HPDE6-E6E7 (cell line): ENCODE results near the gene SGCD.

Source experiments
- DNase-seq: peaks from one replicate; pipeline ENCODE4 v3.0.0; 2011; ENCODE audit warnings: missing footprints; ENCODE audit errors: extremely low spot score

Gene SGCD

DNA sequence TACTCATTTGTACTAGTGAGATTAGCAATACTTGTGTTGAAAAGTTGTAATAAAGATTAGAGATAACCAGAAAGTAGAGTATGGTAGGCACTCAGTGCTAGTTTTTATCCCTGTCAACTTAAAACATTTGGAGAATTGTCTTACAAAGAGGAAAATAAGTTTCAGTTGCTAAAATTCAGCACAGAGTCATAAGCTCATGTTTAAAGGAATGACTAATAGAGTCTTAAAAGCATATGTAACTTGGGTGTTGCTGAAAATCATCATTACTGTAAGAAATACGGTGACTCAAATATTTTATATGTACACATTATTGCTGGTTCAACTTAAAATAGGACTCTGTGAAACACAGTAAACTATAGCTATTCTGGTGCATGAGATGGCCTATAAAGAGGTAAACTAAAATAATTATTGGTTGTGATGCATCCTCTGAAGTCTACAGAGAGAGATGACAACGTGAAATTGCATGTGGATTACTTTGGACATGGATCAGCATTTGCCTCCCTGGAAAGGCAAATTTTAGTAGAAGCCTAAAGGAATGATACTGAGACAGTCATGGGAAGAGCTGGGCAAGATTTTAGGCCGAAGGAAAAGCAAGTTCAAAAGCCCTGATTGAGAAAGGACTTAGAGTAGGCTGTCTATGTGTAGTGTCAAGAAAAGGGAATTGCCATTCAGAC, 34.6 kb downstream of the SGCD start:
- DNase-seq = no peak

- DNase-seq = no peak
Observed at GRCh38 chr5:156363861-156364260, 36.9 kb downstream of the SGCD start.

GRCh38 chr5:156366521-156366920, 39.6 kb downstream of the SGCD start:
- no peak for DNase-seq

- DNase-seq = no peak
Observed at GRCh38 chr5:156367597-156367996, 40.6 kb downstream of the SGCD start.

DNA sequence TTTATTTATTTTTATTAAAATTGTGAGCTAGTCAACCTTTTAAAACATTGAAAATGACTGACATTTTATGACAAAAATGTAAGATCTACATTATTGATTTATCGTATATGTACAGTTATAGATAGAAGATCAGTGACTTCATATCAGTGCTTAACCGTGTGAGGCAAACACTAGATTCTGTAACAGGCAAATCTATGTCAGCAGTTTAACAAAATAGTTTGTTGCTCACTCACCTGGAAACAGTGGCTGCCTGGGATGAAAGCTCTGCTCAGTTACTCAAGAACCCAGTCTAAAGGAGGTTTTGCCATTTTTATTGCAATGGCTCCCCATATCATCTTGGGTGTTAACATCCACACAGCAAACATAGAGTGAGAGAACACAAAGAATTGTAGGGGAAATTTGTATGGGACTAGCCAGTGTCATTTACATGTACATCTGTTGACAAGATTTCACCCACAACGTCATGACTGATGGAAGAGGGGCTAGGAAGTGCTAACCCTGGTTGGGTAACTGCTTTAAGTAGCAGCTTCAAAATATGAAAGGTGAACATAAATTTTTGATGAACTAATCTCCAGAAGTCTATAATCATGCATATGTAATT, 49.0 kb downstream of the SGCD start:
- no peak for DNase-seq

- DNase-seq = no peak
Observed at GRCh38 chr5:156376751-156377150, 49.8 kb downstream of the SGCD start.

GRCh38 chr5:156378159-156378558, 51.2 kb downstream of the SGCD start:
- DNase-seq = no peak

DNA sequence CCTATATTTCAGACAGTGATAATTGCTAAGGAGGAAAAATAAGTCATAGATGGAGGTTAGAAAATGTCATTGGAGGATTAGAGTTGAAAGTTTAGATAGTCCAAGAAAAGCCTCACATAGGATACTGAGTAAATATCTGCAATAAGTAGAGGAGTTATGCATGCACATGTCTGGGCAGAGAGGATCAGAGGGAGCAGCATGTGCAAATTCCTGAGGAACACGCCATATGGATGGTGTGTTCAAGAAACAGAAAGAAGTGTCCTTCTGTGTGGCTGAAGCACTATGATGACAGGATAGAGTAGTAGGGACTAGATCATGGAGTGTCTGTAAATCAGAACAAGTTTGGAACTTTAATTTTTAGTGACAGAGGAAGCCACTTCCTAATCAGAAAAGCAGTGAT, 52.2 kb downstream of the SGCD start:
- DNase-seq = no peak

- DNase-seq = no peak
Observed at GRCh38 chr5:156380848-156381247, 53.9 kb downstream of the SGCD start.

GRCh38 chr5:156383510-156384265, 56.7 kb downstream of the SGCD start:
- no peak for DNase-seq

- no peak for DNase-seq
Observed at GRCh38 chr5:156385416-156385815, 58.5 kb downstream of the SGCD start.

- no peak for DNase-seq
Observed at GRCh38 chr5:156386976-156387375, 60.0 kb downstream of the SGCD start.

DNA sequence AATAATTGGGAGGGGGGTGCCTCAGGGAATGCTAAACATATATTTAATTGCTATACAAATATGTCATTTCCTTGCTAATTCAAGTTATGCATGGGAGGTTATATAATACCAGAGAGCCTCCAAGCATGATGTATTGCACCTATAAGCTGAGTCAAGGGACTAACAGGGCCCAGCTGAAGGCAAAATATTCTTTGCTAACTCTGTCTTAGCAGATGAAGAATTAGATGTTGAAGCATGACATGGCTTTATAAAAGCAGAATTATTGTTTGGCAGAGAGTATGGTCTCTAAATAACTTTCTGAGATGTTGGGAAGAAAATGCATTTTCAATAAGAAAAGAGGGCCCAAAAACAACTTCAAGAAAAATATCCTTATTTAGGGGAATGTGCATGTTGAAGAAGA, 60.4 kb downstream of the SGCD start:
- no peak for DNase-seq

GRCh38 chr5:156388233-156388632, 61.3 kb downstream of the SGCD start:
- no peak for DNase-seq

- DNase-seq = no peak
Observed at GRCh38 chr5:156391139-156391538, 64.2 kb downstream of the SGCD start.

DNA sequence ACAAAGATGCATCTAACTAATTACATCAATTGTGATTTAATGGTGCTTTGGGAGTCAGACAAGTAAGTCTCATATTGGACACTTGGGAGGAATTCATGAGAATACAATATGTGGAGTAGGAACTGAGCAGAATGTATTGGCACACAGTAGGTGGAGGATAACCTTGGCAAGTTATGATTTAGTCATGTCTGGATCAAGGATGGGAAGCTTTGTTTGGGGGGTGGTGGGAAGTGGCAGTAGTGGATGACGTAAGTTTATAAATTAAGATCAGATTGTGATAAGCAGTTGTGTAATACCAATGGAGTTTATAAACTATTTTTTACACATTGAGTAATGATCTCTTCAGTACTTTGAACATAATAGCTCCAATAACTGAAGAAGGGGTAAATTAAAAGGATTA, 67.0 kb downstream of the SGCD start:
- DNase-seq = no peak

DNA sequence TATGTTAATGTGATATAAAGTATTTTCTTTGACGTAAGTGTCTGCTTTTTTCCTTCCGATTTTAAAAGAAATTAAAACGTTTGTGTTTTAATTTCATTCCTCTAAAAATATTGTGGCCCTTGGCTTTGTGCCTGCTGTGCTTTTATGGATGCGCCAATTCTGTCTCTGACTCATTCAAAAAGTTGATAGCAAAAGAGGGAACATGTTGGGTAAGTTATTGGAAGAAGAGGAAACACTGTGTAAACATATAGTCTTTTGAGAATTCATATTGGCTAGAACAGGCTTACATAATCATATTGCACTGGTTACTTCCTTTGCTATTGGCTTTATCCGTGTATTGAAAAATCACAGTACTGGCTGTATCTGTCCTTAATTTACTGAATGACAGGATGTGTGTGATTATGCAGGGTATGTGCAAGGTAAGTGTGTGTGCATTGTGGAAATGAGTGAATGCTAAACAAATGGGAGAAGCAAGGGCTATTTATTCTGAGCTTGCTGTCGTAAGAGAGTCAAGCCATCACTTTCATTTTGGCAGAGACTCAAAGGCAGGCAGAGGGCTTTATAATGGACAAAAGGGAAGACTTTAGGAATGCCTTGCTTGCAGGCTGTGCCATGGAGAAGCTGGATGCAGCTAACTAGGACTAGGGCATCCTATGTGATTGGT, 67.8 kb downstream of the SGCD start:
- DNase-seq = no peak

DNA sequence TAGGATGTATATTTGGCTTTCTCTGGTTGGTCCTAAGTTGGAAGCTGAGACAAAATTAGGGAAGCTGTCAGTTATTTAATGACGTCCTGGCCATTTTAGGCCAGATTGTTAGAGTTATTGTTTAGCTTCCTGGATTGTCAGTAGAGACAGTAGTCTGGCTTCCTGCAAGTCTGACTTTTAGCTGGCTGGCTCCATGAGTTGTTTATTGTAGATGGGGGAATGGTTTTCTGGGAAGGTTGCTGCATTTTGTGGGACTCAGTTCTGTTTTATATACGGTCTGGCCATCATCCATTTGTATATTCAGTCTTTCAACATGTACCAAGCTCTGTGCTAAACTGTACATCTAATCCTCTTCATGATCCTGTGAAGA, 68.3 kb downstream of the SGCD start:
- no peak for DNase-seq

GRCh38 chr5:156396063-156396829, 69.3 kb downstream of the SGCD start:
- DNase-seq = no peak

DNA sequence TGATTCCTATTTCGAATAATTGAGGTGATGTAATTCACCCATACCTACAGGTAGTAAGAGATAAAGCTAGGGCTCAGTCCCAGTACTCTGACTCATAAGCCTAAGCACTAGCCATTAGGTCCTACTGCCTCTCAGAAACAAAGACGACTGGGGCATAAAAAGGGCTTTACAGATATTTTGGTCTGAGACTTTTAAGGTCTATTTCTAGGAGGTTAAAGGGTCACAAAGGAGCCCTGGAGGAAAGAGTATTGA, 69.8 kb downstream of the SGCD start:
- DNase-seq = no peak

- DNase-seq = no peak
Observed at GRCh38 chr5:156399323-156399722, 72.4 kb downstream of the SGCD start.
